GM18873 (cell line): ENCODE results near the gene OPHN1.
"Not testable (repeated sequence)": the region's sequence is repeated elsewhere in the genome, so short reads cannot be mapped to it uniquely, and the experiment has no call there.

ENCODE experiments used
- ATAC-seq: cut with Tn5 transposase; IDR thresholded peaks from one replicate; pipeline ENCODE4 v1.9.1; 2021; ENCODE audit warnings: mild to moderate bottlenecking, moderate library complexity, moderate number of reproducible peaks; ENCODE audit not compliant: unreplicated experiment, low FRiP score

OPHN1 gene

DNA sequence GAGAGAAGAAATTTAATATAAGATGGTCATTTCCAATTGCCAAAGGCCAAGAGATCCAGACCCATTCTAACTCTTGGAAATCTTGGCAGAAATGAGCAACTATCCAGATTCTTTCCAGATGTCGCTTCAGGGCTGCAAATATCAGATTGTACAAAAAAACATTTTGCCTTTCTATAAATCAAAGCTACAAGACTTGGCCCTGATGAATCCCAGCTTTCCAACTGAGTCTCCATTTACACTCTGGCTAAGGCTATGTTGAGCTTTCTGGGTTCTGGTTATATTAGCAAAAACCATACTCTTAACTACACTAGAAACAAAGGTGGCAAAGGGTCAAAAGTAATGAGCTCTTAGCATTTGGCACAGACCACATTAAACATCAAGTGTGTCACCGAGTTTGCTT, 345.8 kb downstream of the OPHN1 start:
- no peak for ATAC-seq

- no peak for ATAC-seq
These were observed 346.6 kb downstream of the OPHN1 start for GRCh38 chrX:68086709-68087108.

DNA sequence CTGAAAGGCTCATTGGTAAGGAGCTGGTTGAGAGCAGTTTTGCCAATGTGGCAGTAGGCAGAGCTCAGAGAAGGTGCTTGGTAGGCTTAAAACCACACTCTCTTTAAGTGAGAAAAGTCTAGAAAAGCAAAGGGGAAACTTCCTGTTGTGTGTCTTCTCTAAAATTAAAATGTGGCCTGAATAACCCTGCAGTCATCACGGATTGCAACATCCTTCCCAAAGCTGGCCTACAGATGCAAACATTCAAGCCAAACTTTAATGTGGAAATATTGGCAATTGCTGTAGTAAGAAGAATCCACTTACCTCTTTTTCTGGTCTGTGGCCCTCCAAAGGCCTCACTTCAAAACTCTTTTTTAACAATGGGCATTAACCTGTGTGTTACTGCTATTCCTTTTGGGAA, 348.5 kb downstream of the OPHN1 start:
- no peak for ATAC-seq

DNA sequence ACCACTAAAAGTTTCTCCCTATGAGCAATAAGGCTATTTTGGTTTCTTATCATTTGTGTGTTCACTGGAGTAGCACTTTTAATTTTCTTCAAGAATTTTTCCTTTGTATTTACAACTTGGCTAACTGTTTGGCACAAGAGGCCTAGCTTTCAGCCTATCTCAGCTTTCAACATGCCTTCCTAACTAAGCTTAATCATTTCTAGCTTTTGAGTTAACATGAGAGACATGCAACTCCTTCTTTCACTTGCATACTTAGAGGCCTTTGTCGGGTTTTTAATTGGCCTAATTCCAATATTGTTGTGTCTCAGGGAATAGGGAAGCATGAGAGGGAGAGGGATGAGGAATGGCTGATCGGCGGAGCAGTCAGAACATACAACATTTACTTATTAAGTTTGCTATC, 349.8 kb downstream of the OPHN1 start:
- ATAC-seq = no peak

GRCh38 chrX:68079961-68080360, 353.3 kb downstream of the OPHN1 start:
- no peak for ATAC-seq

DNA sequence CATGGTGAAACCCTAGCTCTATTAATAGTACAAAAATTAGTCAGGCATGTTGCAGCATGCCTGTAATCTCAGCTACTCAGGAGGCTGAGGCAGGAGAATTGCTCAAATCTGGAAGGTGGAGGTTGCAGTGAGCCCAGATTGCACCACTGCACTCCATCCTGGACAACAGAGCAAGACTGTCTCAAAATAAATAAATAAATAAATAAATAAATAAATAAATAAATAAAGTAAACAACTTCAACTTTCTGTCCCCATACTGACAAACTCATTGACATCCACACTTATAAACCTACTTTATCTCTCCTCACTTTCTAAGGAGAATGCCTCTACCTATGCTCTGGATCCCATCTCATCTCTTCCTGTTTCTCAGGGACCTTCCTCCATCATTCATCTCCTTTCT, 354.5 kb downstream of the OPHN1 start:
- ATAC-seq = not testable (repeated sequence)

DNA sequence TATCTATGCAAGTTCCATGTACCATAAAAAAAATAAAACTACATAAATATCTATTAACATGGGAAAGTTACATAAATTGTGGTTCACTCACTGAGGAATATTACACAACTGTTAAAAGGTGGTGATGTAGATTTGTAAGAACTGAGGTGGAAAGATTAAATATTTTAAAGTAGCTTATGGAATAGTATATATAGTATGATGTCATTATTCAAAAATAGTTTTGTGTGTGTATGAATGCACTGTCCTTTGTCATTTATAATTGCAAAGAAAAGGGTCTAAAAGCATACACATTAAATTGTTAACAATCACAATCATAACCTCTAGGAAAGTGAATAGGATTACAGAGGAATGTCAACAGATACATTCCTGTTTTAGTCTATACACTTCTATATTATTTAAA, 355.9 kb downstream of the OPHN1 start:
- ATAC-seq = no peak

DNA sequence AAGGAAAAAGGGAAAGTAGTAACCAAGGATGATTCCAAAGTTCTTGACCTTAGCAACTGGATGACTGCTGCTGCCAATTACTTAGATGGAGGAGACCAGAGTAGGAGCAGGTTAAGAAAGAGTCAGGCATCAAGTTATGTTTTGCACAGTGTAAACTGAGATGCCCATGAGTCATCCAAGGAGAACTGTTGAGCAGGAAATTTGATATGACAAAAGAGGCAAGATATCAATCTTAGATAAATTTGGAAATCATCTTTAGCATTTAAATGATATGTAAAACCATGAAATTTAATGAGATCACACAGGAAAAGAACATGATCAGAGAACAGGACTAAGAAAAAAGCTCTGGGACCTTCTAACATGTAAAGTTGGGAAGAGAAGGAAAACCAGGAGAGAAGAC, 361.3 kb downstream of the OPHN1 start:
- no peak for ATAC-seq

DNA sequence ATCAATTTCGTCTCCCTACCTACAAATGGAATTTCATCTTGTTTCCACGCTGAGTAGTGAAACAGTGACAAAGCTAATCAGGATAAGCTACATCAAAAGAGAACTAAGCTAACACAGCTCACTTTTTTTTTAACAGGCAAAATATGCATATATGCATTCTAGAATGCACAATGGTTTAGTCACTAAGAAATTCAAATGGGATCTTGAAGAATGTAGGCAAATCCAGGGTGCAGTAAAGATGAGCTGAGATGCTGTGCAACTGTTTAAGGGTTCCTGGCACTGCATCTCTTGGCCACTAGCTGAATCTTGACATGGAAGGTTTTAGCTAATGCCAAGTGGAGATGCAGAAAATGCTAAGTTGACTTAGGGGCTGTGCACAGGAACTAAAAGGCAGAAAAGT, 363.2 kb downstream of the OPHN1 start:
- not testable (repeated sequence) for ATAC-seq

DNA sequence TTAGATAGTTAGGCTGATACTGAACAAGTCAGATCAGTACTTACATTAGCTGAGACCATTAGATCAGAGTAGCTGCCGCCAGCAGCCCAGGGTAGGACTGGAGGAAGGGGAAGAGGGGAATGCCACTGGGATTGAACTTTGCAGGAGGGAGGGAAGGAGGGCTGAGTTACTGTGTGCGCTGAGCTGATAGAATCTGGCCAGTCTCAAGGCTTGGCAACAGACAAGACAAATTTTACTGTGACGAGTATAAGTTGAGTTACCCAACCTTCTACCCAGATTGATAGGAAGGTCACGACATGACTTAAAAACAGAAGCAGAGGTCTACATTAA, 372.1 kb downstream of the OPHN1 start:
- no peak for ATAC-seq

- ATAC-seq = no peak
These were observed 372.6 kb downstream of the OPHN1 start for GRCh38 chrX:68060506-68061205.

GRCh38 chrX:68059469-68059868, 373.8 kb downstream of the OPHN1 start:
- no peak for ATAC-seq

DNA sequence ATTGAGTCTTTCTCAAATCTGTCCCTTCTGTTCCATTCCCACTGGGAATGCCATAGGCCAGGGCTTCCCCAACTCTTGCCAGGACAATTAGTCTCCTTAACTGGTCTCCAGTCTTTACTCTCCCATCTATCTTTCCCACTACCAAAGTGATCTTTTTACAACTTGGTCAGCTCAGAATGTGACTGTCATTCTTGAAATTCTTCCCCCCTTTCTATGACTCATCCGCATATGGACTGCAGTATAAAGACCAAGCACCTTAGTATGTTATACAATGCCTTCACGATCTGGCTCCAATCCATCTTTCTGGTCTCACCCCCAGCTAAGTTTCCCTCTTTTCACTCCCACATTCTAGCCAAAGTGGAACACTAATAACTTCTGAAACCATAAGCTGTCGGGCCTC, 383.8 kb downstream of the OPHN1 start:
- no peak for ATAC-seq

DNA sequence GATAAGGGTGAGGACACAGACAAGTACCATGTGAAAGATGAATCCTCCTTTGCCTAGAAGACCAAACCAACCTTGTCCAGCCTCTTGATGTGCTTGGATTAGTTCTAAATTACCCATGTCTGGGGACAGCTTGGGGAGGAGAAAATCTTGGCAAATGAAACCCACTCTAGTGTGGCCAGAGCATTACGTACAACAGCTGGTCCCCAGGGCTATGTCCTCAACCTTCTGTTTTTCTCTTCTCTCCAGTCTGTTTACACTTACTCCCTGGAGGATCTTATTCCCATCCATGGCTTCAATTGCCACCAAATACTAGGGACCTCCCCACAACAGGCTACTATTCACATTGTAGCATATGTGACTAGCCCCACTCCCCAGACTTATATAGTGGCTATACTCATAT, 384.5 kb downstream of the OPHN1 start:
- ATAC-seq = no peak

GRCh38 chrX:68045008-68045577, 388.2 kb downstream of the OPHN1 start:
- no peak for ATAC-seq

DNA sequence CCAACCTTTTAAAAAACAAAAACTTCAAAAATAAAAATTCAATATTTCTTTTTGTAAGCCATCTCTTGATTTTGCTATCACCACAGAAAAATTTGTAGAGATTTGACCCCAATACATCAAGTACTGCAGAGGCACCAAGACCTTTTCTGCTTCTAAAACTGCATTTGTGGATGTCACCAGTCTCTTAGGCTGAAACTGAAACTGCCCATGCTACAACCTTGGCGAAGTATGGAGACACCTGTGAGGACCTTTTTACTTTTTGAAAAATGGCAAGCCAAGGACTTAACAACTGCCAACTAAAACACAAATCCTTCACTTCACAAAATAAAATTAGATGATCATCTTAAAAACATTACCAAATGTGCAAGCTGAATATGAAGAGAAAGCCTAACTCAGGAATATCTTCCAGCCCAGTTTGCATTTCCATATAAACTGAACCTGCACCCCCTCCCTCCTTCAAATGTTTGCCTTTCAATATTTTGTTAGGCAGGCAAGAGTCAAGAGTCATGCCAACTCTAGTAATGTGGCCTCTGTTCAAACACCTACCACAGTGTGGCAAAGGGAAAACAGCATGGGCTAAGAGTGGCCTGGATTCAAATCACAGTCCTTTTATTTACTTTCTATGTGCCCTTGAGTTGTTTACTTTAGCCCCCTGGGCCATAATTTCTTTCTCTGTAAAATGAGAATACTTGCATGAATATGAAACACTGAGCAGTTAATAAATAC, 389.4 kb downstream of the OPHN1 start:
- ATAC-seq = no peak

DNA sequence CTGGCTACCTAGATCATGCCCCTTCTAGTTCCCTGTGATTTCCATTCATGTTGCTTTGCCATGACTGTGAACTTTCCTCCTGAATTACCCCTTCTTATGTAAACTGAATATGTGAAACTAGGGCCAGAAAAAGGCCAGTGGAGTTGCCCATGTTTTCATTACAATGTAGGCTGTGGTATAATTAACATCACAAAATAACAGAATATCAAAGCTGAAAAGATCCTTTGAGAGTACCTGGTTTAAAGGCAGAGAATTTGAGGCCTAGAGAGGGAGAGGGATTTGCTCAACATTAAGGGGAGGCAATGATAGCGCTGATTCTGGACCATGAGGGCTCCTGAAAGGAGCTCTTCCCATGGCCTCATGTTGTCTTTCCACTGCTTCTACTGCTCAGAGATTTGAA, 392.2 kb downstream of the OPHN1 start:
- no peak for ATAC-seq

DNA sequence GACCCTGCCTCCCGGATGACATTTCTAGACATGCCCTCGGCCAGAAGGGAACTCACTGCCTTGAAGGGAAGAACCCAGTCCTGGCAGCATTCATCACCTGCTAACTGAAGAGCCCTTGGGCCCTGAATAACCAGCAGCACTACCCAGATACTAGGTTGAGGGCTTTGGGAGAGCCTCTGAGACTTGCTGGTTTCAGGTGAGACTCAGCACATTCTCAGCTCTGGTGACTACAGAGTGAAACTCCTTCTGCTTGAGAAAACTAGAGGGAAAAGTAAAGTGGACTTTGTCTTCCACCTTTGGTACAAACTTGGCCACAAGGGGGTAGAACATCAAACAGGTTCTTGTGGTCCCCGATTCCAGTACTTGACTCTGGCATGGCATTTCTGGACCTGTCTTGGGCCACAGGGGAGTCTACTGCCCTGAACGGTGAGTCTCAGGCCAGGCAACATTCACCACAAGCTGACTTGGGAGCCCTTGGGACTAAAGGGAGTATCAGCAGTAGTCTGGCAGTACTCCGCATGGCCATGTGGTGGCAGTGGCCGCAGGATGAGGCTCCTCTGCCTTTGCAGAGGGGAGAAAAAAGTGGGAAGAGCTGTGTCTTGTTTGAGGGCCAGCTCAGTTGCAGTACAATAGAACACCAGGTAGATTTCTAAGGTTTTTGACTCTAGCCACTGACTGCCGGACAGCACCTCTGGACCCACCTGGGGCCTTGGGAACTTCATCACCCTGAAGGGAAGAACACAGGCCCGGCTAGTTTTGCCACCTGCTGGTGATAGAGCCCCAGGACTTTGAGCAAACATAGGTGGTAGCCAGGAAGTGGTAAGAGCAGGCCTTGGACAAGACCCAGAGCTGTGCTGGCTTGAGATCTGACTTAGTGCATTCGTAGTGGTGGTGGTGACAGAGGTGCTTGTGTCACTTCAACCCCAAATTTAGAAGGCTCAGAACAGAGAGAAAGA, 414.8 kb downstream of the OPHN1 start:
- no peak for ATAC-seq

DNA sequence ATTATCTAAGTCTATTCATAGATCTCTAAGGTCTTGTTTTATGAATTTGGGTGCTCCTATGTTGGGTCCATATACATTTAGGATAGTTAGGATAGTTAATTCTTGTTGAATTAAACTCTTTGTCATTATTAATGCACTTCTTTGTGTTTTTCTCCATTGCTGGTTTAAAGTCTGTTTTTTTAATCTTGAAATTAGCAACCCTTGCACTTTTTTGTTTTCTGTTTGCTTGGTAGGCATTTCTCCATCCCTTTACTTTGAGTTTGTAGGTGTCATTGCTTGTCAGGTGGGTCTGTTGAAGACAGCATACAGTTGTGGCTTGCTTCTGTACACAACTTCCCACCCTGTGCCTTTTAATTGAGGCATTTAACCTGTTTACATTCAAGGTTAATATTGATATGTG, 434.8 kb downstream of the OPHN1 start:
- ATAC-seq = no peak
